Activated CD4-positive, alpha-beta T cell treated with anti-CD3 and anti-CD28 coated beads for 36 hours (primary cell): ENCODE measurements around the gene AEBP1. TPM values are rescaled to one million over a fixed set of nuclear protein-coding genes. Genes with fewer than 3 reads are reported as not detected.
"Not testable (repeated sequence)": the region's sequence is repeated elsewhere in the genome, so short reads cannot be mapped to it uniquely, and the experiment has no call there.

ENCODE experiments used
- ATAC-seq: fragments of 200-7000 bp; cut with Tn5 transposase; one replicate; pipeline ENCODE4 v1.10.0; 2021; ENCODE audit warnings: mild to moderate bottlenecking, moderate library complexity
- CTCF ChIA-PET: fragments of 350-600 bp; sonication (Branson Sonifier 250); formaldehyde crosslinking; loops from one replicate; lab custom pipeline; 2021; ENCODE audit warnings: antibody characterized with exemption; lab: Charles Lee
- POLR2A ChIA-PET: fragments of 350-600 bp; sonication (Branson Sonifier 250); formaldehyde crosslinking; loops from one replicate; lab custom pipeline; 2021; ENCODE audit warnings: antibody characterized with exemption, inconsistent platforms; lab: Charles Lee
- DNase-seq: peaks from one replicate; pipeline ENCODE4 v3.0.0-alpha.2; 2020
- H3K27ac Mint-ChIP-seq: one replicate; pipeline ENCODE4 v1.8.0; 2021; ENCODE audit warnings: mixed read lengths
- H3K27me3 Mint-ChIP-seq: one replicate; pipeline ENCODE4 v1.8.0; 2021; ENCODE audit warnings: mixed read lengths
- H3K36me3 Mint-ChIP-seq: one replicate; pipeline ENCODE4 v1.8.0; 2021; ENCODE audit warnings: low read depth, mixed read lengths
- H3K4me1 Mint-ChIP-seq: one replicate; pipeline ENCODE4 v1.8.0; 2021; ENCODE audit warnings: mixed read lengths
- H3K4me3 Mint-ChIP-seq: one replicate; pipeline ENCODE4 v1.8.0; 2021; ENCODE audit warnings: mild to moderate bottlenecking, moderate library complexity, mixed read lengths
- H3K9me3 Mint-ChIP-seq: one replicate; pipeline ENCODE4 v1.8.0; 2021; ENCODE audit warnings: low read depth, mixed read lengths
- intact Hi-C, 2 experiments: fragments of 100-400 bp; cut with DNase I in 1 of 2; cut with micrococcal nuclease in 1 of 2; formaldehyde crosslinking; loops; one replicate each; pipeline versions ENCODE4 v1.14.2 to v1.15.1; 2022 to 2024; cut with DNase I, micrococcal nuclease
- total RNA-seq, 2 experiments: library from RNA; stranded (reverse); gene quantifications; one replicate each; pipeline ENCODE4 v1.2.3, GENCODE V29; 2021

The AEBP1 gene
- total RNA-seq, 2 experiments from 2014 or later = 18.2 to 18.3 TPM

DNA sequence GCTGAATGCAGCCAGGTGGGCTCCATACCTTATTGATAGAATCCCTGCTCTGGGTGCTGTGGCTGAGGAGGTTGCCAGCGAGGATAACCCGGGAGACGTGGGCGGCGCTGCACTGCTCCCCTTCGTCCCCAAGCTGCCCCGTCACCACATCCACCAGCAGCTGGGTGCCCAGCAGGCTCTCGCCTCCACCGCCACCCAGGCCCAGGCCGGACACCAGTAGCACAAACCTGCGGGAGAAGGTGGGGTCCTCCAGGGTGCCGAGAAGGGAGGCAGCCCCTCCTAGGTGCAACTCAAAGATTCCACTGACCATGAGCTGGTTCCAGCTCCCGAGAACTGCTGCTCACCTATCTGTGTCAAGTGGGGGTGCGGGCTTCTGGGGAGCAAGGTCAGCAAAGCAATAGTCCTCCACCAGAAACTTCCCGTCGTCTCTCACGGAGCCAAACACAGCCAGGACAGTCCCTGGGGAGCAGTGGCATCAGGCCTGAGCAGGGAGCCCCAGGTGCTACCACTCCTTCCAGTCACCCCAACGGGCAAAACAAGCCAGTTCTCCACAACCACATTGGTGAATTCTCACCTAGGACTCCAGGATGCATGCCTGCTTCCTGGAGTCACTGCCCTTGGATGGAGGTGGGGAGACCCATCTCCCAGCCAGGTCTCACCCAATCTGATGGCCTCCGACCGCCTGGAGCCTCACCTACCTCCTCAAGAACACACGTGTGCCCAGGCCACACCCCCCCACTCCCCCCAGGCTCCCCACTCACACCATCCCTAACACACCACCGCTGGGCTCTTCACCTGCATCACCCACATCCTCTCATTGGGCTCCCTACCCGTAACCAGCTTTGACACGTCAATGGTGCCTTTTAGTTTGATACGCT is 12.9 kb downstream of the AEBP1 start:
- Mint-ChIP-seq H3K9me3 (no peaks in the 10 kb centered on the region), H3K4me3 (no peak overlapping the region), H3K4me1 (peaks cover 31% of the 10 kb centered on the region), H3K27me3 (no peaks in the 10 kb centered on the region), H3K27ac (no peak overlapping the region), H3K36me3 (peaks cover 71% of the 10 kb centered on the region)
- CTCF ChIA-PET = interaction anchor here (1.2 kb wide), 1 partner anchor 8 kb away, joined by 4 read pairs; no protein-coding TSS in a partner anchor
- DNase-seq = no peak
- intact Hi-C loops = no loop called here
- ATAC-seq = no peak
- POLR2A ChIA-PET = no interaction called here

- no peak for DNase-seq
- ChIA-PET CTCF (no interaction called here), POLR2A (no interaction called here)
- Mint-ChIP-seq H3K4me1 (peaks cover 38% of the 10 kb centered on the region), H3K27me3 (no peaks in the 10 kb centered on the region), H3K36me3 (peaks cover 70% of the 10 kb centered on the region), H3K4me3 (no peak overlapping the region), H3K27ac (no peak overlapping the region), H3K9me3 (no peaks in the 10 kb centered on the region)
- ATAC-seq = no peak
- intact Hi-C loops = no loop called here
Measured at GRCh38 chr7:44117801-44118429, 13.8 kb downstream of the AEBP1 start.

- H3K27ac Mint-ChIP-seq = peak overlapping the region; percentile 55
- intact Hi-C loops = no loop called here
Measured at GRCh38 chr7:44119829-44120380, 15.8 kb downstream of the AEBP1 start.

DNA sequence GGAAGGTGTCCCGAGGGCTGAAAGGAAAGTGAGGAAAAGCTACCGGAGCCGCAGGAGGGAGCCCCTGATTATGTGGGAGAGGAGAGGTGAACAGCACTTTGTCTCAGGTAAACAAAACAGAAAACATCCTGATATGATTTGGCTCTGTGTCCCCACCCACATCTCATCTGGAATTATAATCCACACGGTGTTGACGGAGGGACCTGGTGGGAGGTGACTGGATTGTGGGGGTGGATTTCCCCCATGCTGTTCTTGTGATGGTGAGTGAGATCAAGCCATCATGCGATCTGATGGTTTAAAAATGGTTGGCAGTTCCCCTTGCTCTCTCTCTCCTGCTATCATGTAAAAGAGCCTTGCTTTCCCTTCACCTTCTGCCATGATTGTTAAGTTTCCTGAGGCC is 16.2 kb downstream of the AEBP1 start:
- ChIA-PET CTCF (interaction anchor here (1.6 kb wide), 1 partner anchor 11 kb away, joined by 5 read pairs; no protein-coding TSS in a partner anchor), POLR2A (no interaction called here)
- H3K27ac Mint-ChIP-seq = peak overlapping the region; percentile 55
- H3K36me3 Mint-ChIP-seq = peaks cover 50% of the 10 kb centered on the region
- peak overlapping the region; percentile 20 for H3K4me3 Mint-ChIP-seq
- DNase-seq = no peak
- H3K9me3 Mint-ChIP-seq = no peaks in the 10 kb centered on the region
- peaks cover 42% of the 10 kb centered on the region for H3K4me1 Mint-ChIP-seq
- intact Hi-C loops = no loop called here
- no peaks in the 10 kb centered on the region for H3K27me3 Mint-ChIP-seq
- ATAC-seq = no peak

More at GRCh38 chr7:44119829-44120380, 15.8 kb downstream of the AEBP1 start:
- Mint-ChIP-seq H3K36me3 (peaks cover 55% of the 10 kb centered on the region), H3K9me3 (no peaks in the 10 kb centered on the region), H3K27me3 (no peaks in the 10 kb centered on the region), H3K4me1 (peaks cover 42% of the 10 kb centered on the region), H3K4me3 (peak overlapping the region; percentile 20)
- DNase-seq = no peak
- no peak for ATAC-seq
- POLR2A ChIA-PET = no interaction called here
- CTCF ChIA-PET = interaction anchor here (0.9 to 1.6 kb wide), 2 partner anchors 10 to 39 kb away, joined by 3 to 5 read pairs; no protein-coding TSS in a partner anchor

GRCh38 chr7:44121761-44122420 is 17.7 kb downstream of the AEBP1 start:
- no peaks in the 10 kb centered on the region for H3K9me3 Mint-ChIP-seq
- H3K4me1 Mint-ChIP-seq = peaks cover 42% of the 10 kb centered on the region
- ATAC-seq (no peak), DNase-seq (no peak)
- no peak overlapping the region for H3K27ac Mint-ChIP-seq
- ChIA-PET CTCF (interaction anchor here (0.6 to 1.9 kb wide), 3 partner anchors 9 to 764 kb away, joined by 3 to 6 read pairs (median 4); no protein-coding TSS in a partner anchor), POLR2A (interaction anchor here (1.3 kb wide), 1 partner anchor 10 kb away, joined by 4 read pairs; no protein-coding TSS in a partner anchor)
- intact Hi-C loops = loop anchor here (2.0 kb wide), 2 partner anchors 75 to 725 kb away; no protein-coding TSS in a partner anchor
- H3K4me3 Mint-ChIP-seq = peak overlapping the region; percentile 86
- no peaks in the 10 kb centered on the region for H3K27me3 Mint-ChIP-seq
- peaks cover 48% of the 10 kb centered on the region for H3K36me3 Mint-ChIP-seq

DNA sequence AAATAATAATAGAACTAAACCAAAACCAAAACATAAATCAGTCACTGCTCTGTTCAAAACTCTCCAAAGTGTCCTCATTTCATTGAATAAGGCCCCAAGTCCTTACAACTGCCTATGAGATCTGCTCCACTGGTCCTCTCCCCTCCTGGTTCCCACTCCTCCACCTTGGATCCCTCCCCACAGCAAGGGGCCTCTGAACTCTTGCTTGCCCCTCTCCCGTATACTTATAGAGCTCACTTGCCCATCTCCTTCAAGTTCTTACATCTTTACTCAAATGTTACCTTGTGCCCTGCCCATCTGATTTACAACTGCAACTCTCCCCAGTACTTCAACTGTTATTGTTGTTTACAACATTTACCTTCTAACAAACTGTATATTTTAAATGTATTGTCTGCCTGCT is 18.4 kb downstream of the AEBP1 start:
- no peaks in the 10 kb centered on the region for H3K27me3 Mint-ChIP-seq
- ChIA-PET CTCF (interaction anchor here (0.6 to 1.9 kb wide), 7 partner anchors 9 to 764 kb away, joined by 3 to 6 read pairs (median 3); partner anchors contain the start of gene STK17A), POLR2A (interaction anchor here (0.6 to 1.3 kb wide), 2 partner anchors 11 to 41 kb away, joined by 3 to 4 read pairs; no protein-coding TSS in a partner anchor)
- H3K27ac Mint-ChIP-seq = peak overlapping the region; percentile 89
- H3K4me1 Mint-ChIP-seq = peaks cover 42% of the 10 kb centered on the region
- DNase-seq (no peak), ATAC-seq (no peak)
- peaks cover 45% of the 10 kb centered on the region for H3K36me3 Mint-ChIP-seq
- intact Hi-C loops = loop anchor here (2.0 kb wide), 2 partner anchors 76 to 724 kb away; no protein-coding TSS in a partner anchor
- no peaks in the 10 kb centered on the region for H3K9me3 Mint-ChIP-seq
- H3K4me3 Mint-ChIP-seq = peak overlapping the region; percentile 86

DNA sequence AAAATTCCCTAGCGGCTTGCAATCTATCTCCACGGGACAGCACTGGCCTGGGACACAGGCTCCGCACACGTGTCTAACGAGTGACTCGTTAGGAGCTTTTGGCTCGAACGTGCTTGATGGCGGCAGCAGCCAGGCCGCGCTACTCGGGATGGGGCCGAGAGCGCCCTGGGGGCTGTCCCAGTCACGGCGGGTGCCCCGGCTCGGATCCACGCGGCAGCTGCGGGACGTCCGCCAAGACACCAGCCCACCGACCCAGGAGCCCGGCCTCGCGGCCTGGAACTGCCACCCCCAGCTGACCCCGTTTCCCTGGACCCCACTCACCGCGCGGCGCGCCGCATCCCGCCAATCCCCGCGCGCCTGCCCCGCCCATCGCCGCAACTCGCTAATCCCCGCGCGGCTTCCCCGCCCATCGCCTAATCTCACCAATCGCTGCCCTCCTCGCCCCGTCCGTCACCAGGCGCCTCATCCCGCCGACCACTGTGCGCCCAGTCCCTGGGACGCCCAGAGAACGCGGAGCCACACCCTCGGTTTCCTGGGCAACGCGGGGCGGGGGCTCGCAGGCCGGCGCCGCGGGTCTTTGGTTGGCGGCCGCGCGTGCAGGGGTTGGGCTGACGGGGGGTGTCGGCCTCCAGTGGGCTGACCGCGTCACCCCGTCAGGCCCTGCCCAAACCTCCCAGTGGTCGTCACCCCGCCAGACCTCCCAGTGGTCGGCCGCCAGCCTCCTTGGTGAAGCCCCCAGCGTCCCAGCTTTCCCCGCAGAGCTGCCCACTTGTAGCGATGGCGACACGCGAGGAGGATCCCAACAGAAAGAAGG is 19.3 kb downstream of the AEBP1 start, which contains the start of gene POLD2:
Gene POLD2, minus strand, starts transcription at position 359 of the 814 bp plus-strand sequence. CDS start 1,495 bp downstream, outside the sequence.
- ChIA-PET POLR2A (interaction anchor here (0.6 to 0.7 kb wide), 2 partner anchors 9 to 42 kb away, joined by 3 read pairs; no protein-coding TSS in a partner anchor), CTCF (interaction anchor here (0.7 to 1.9 kb wide), 4 partner anchors 8 to 541 kb away, joined by 3 to 6 read pairs (median 3); partner anchors contain the start of gene STK17A)
- peak within 1 kb of the TSS; percentile 89 for H3K27ac Mint-ChIP-seq

DNA sequence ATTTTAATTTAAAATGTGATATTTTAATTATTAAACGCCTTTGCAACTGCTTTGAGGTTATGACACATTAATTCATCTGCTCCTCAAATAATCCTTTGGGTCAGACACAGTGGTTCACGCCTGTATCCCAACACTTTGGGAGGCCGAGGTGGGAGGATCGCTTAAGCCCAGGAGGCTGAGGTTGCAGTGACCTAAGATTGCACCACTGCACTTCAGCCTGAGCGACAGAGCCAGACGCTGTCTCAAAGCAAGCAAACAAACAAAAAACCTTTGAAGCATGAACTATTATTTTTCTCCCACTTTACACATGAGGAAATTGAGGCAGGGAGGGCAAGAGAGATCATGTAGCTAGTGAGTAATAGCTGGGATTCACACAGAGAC is 20.7 kb downstream of the AEBP1 start:
- DNase-seq (no peak), ATAC-seq (no peak)
- Mint-ChIP-seq H3K4me3 (peak overlapping the region; percentile 43), H3K36me3 (peaks cover 27% of the 10 kb centered on the region), H3K4me1 (peaks cover 33% of the 10 kb centered on the region), H3K27me3 (no peaks in the 10 kb centered on the region), H3K27ac (no peak overlapping the region), H3K9me3 (no peaks in the 10 kb centered on the region)
- intact Hi-C loops = no loop called here
- POLR2A ChIA-PET = no interaction called here
- CTCF ChIA-PET = interaction anchor here (0.6 to 1.7 kb wide), 5 partner anchors 8 to 71 kb away, joined by 3 to 5 read pairs (median 4); no protein-coding TSS in a partner anchor

More for the DNA sequence above, 19.3 kb downstream of the AEBP1 start, which contains the start of gene POLD2:
- Mint-ChIP-seq H3K36me3 (peaks cover 38% of the 10 kb centered on the region), H3K27me3 (no peaks in the 10 kb centered on the region), H3K4me1 (peaks cover 42% of the 10 kb centered on the region), H3K4me3 (peak within 1 kb of the TSS; percentile 86), H3K9me3 (no peaks in the 10 kb centered on the region)
- peak; percentile 100 for ATAC-seq
- peak; percentile 99 for DNase-seq
- intact Hi-C loops = loop anchor here (1.0 to 2.0 kb wide), 12 partner anchors 19 to 723 kb away; partner anchors contain the start of genes POLM (in 2 of the 2), YKT6 (in 2 of the 2), AEBP1 (in 1 of the 2) and DBNL (in 1 of the 2)

- ATAC-seq, H3K9me3 Mint-ChIP-seq, H3K4me3 Mint-ChIP-seq, H3K36me3 Mint-ChIP-seq, H3K27ac Mint-ChIP-seq, POLR2A ChIA-PET, H3K27me3 Mint-ChIP-seq, intact Hi-C loops, DNase-seq: not testable (repeated sequence)
- CTCF ChIA-PET = interaction anchor here (1.2 to 2.4 kb wide), 2 partner anchors 24 to 45 kb away, joined by 3 to 9 read pairs; no protein-coding TSS in a partner anchor
- peaks cover 15% of the 10 kb centered on the region for H3K4me1 Mint-ChIP-seq
Measured at GRCh38 chr7:44126574-44126973, 22.4 kb downstream of the AEBP1 start.
